Gastrocnemius medialis (tissue), 4 donors: Measurements from ENCODE around the gene GNG3. TPM values are rescaled to one million over a fixed set of nuclear protein-coding genes. Genes with fewer than 3 reads are reported as not detected.
A peak's percentile ranks its signal among the peaks of the same experiment; 100 is the strongest.
"Not testable (repeated sequence)": the region's sequence is repeated elsewhere in the genome, so short reads cannot be mapped to it uniquely, and the experiment has no call there.

Experiments used
- ATAC-seq, 2 donors: fragments of 150-250 bp; one replicate each; pipeline ENCODE4 v1.9.1; 2016
- DNase-seq, 2 donors: peaks; one replicate each; pipeline ENCODE4 v3.0.0-alpha.2; 2019
- H3K27ac ChIP-seq, 4 donors: fragments of 200-600 bp; sonication (generic); 1 replicate in 1 of 4; 2 replicates in 3 of 4; pipeline ENCODE4 v1.5.1; 2016 to 2018; ENCODE audit warnings: mild to moderate bottlenecking in 2 of 4, moderate library complexity in 1 of 4
- H3K27me3 ChIP-seq, 3 donors: fragments of 200-600 bp; sonication (generic) in 2 of 3; 1 replicate in 1 of 3; 2 replicates in 2 of 3; pipeline versions ENCODE4 v1.5.1 to v1.6.0; 2016 to 2019; ENCODE audit warnings: mild to moderate bottlenecking in 1 of 3, moderate library complexity in 1 of 3
- H3K36me3 ChIP-seq, 2 donors: fragments of 200-600 bp; sonication (generic) in 1 of 2; one replicate each; pipeline ENCODE4 v1.5.1; 2017 to 2018
- H3K4me1 ChIP-seq, 2 donors: fragments of 200-600 bp; sonication (generic) in 1 of 2; one replicate each; pipeline ENCODE4 v1.5.1; 2016 to 2017; ENCODE audit warnings: mild to moderate bottlenecking in 2 of 2
- H3K4me3 ChIP-seq, 4 donors: fragments of 200-600 bp; sonication (generic) in 3 of 4; 1 replicate in 1 of 4; 2 replicates in 3 of 4; pipeline ENCODE4 v1.5.1; 2016 to 2019; ENCODE audit warnings: mild to moderate bottlenecking in 2 of 4
- H3K9me3 ChIP-seq, 3 donors: fragments of 200-600 bp; sonication (generic) in 2 of 3; 1 replicate in 1 of 3; 2 replicates in 2 of 3; pipeline ENCODE4 v1.5.1; 2016 to 2019
- POLR2A ChIP-seq, 2 donors: fragments of 450-650 bp; IDR thresholded peaks; one replicate each; pipeline ENCODE4 v1.6.1; 2017; ENCODE audit warnings: antibody characterized with exemption in 2 of 2, mild to moderate bottlenecking in 2 of 2, moderate library complexity in 2 of 2
- in situ Hi-C, 4 donors: fragments of 200-750 bp; cut with MboI; loops; one replicate each; pipeline versions ENCODE4 v1.15.0 to v1.8.0; 2017; ENCODE audit warnings: low sequenced_read_pairs in 4 of 4
- intact Hi-C: fragments of 100-400 bp; cut with DNase I; formaldehyde crosslinking; loops from one replicate; pipeline ENCODE4 v1.15.1; 2023; ENCODE audit warnings: low total_unique reads
- total RNA-seq, 4 donors: library from RNA; depleted of rRNA; stranded (reverse); fragments of >200 nt; gene quantifications; one replicate each; pipeline versions ENCODE4 v1.1.0 to v1.2.3, GENCODE V29; 2016
- TF ChIP-seq, protein P1 (sequence below), 5 experiments: fragments of 450-650 bp in 3 of 5; fragments of 200-600 bp in 2 of 5; sonication (generic) in 2 of 5; IDR thresholded peaks in 4 of 5; conservative IDR thresholded peaks in 1 of 5; 1 replicate in 4 of 5; 2 replicates in 1 of 5; pipeline ENCODE4 v1.5.1; 2016 to 2019; ENCODE audit warnings: antibody characterized with exemption in 5 of 5, mild to moderate bottlenecking in 3 of 5, moderate library complexity in 3 of 5

GNG3 gene
- total RNA-seq, 4 donors from 2014 or later, result not detected

DNA sequence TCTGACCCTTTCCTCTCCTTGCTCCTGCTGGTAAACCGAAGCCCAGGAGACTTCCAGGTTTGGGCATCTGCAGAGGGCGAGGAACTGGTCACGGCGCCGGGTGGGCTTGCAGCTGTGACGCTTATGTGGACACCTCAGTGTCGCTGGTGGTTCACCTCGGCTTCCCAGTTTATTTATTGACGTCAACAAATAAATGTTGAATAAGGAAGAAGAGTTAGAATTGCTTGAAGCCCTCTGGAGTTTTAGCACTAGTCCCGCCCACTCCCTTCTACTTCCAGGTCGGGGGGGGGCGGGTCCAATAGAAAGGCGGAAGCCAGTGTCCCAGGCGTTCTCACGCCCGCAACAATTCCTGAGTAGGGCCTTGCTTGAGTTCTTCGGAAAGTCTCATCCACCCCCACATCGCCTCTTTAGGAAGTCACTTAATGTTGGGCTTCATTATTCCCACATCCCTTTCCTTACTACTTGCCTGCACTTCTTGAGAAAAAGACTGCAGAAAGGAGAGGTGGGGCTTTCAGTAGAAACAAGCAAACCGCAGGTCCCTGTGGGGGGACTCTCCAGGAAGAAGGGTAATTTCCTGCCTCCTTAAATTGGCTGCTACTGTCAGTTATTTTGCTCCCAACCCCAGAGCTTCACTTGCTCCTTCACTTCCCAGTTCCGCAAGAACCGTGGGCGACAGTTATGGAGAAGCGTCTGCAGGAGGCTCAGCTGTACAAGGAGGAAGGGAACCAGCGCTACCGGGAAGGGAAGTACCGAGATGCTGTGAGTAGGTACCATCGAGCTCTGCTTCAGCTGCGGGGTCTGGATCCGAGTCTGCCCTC, 20.9 kb downstream of the GNG3 start, which contains the start of gene TTC9C:
TTC9C (plus strand) TSS at position 316 of the 818 bp plus-strand sequence; CDS start at position 679, 363 bp downstream.
- TF ChIP-seq POLR2A (IDR thresholded peaks at IDR 0.05), result peak; percentile 60 to 85
- TF ChIP-seq, protein P1, sequence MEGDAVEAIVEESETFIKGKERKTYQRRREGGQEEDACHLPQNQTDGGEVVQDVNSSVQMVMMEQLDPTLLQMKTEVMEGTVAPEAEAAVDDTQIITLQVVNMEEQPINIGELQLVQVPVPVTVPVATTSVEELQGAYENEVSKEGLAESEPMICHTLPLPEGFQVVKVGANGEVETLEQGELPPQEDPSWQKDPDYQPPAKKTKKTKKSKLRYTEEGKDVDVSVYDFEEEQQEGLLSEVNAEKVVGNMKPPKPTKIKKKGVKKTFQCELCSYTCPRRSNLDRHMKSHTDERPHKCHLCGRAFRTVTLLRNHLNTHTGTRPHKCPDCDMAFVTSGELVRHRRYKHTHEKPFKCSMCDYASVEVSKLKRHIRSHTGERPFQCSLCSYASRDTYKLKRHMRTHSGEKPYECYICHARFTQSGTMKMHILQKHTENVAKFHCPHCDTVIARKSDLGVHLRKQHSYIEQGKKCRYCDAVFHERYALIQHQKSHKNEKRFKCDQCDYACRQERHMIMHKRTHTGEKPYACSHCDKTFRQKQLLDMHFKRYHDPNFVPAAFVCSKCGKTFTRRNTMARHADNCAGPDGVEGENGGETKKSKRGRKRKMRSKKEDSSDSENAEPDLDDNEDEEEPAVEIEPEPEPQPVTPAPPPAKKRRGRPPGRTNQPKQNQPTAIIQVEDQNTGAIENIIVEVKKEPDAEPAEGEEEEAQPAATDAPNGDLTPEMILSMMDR (IDR thresholded peaks at IDR 0.05 in 4 of 5, conservative IDR thresholded peaks at IDR 0.05 in 1 of 5), result no peak
- DNase-seq, result peak; percentile 78 to 85
- intact Hi-C loops, result loop anchor here (5.0 kb wide), 1 partner anchor 129 kb away; no protein-coding TSS in a partner anchor
- Histone ChIP-seq H3K4me1 (peaks cover 42 to 47% of the 10 kb centered on the region in 2 donors), H3K9me3 (no peaks in the 10 kb centered on the region), H3K27ac (peak within 1 kb of the TSS; percentile 87 to 94 (median 90)), H3K36me3 (peaks cover 0 to 15% of the 10 kb centered on the region in 2 donors), H3K4me3 (peak within 1 kb of the TSS; percentile 63 to 95 (median 80)), H3K27me3 (no peaks in the 10 kb centered on the region)
- in situ Hi-C loops, result no loop called here
- ATAC-seq, result peak; percentile 63 to 70

DNA sequence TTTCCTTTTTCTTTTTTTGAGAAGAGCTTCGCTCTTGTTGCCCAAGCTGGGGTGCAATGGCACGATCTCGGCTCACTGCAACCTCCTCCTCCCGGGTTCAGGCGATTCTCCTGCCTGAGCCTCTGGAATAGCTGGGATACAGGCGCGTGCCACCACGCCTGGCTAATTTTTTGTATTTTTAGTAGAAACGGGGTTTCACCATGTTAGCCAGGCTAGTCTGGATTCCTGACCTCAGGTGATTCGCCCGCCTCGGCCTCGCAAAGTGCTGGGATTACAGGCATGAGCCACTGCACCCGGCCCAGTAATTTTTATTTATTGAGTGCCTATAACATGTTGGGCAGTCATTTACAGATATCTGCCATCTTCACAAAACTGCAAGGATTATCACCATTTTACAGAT, 22.6 kb downstream of the GNG3 start:
- DNase-seq, H3K27me3 ChIP-seq, H3K9me3 ChIP-seq, ATAC-seq, in situ Hi-C loops, intact Hi-C loops: not testable (repeated sequence)
- H3K36me3 ChIP-seq, result peaks cover 0 to 26% of the 10 kb centered on the region in 2 donors
- peak overlapping the region in 3 of 4 donors; percentile 63 to 95 (median 79) for H3K4me3 ChIP-seq
- peak overlapping the region; percentile 87 to 94 (median 90) for H3K27ac ChIP-seq
- peaks cover 25 to 30% of the 10 kb centered on the region in 2 donors for H3K4me1 ChIP-seq

DNA sequence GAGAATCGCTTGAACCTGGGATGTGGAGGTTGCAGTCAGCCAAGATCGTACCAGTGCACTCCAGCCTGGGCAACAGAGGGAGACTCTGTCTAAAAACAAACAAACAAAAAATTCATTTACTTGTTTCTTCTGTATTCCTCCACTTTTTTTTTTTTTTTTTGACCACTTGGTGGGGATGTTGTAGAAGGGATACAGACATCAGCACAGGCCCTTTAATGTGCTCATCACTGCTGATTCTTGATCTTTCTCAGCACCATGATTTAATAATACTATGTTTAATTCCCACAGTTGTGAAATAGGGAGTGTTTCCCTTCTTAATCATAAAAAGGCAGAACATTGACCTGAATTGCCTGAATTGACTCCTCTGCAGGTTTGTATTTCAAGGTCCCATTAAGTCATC, 25.4 kb downstream of the GNG3 start:
- Histone ChIP-seq H3K36me3 (peaks cover 0 to 49% of the 10 kb centered on the region in 2 donors), H3K4me1 (peaks cover 18% of the 10 kb centered on the region in 2 donors), H3K27ac (no peak overlapping the region), H3K4me3 (no peak overlapping the region), H3K27me3 (no peaks in the 10 kb centered on the region), H3K9me3 (no peaks in the 10 kb centered on the region)
- in situ Hi-C loops (no loop called here), intact Hi-C loops (no loop called here)
- DNase-seq, result no peak
- no peak for TF ChIP-seq POLR2A (IDR thresholded peaks at IDR 0.05)
- TF ChIP-seq, protein P1 (IDR thresholded peaks at IDR 0.05 in 4 of 5, conservative IDR thresholded peaks at IDR 0.05 in 1 of 5), result no peak
- no peak for ATAC-seq

GRCh38 chr11:62737196-62737595, 29.7 kb downstream of the GNG3 start:
- no peaks in the 10 kb centered on the region for H3K27me3 ChIP-seq
- in situ Hi-C loops, result no loop called here
- no peaks in the 10 kb centered on the region for H3K4me1 ChIP-seq
- no peaks in the 10 kb centered on the region for H3K9me3 ChIP-seq
- TF ChIP-seq, protein P1 (IDR thresholded peaks at IDR 0.05 in 4 of 5, conservative IDR thresholded peaks at IDR 0.05 in 1 of 5), result no peak
- TF ChIP-seq POLR2A (IDR thresholded peaks at IDR 0.05), result no peak
- DNase-seq, result no peak
- H3K36me3 ChIP-seq, result peaks cover 0 to 83% of the 10 kb centered on the region in 2 donors
- no peak overlapping the region for H3K4me3 ChIP-seq
- no peak overlapping the region for H3K27ac ChIP-seq
- intact Hi-C loops, result no loop called here
- no peak for ATAC-seq

- no peak for ATAC-seq
- no peaks in the 10 kb centered on the region for H3K27me3 ChIP-seq
- no peaks in the 10 kb centered on the region for H3K9me3 ChIP-seq
- peaks cover 0 to 6% of the 10 kb centered on the region in 2 donors for H3K36me3 ChIP-seq
- TF ChIP-seq POLR2A (IDR thresholded peaks at IDR 0.05), result no peak
- TF ChIP-seq, protein P1 (IDR thresholded peaks at IDR 0.05 in 4 of 5, conservative IDR thresholded peaks at IDR 0.05 in 1 of 5), result no peak
- H3K4me3 ChIP-seq, result no peak overlapping the region
- H3K4me1 ChIP-seq, result peaks cover 3 to 4% of the 10 kb centered on the region in 2 donors
- in situ Hi-C loops (no loop called here), intact Hi-C loops (no loop called here)
- no peak for DNase-seq
- H3K27ac ChIP-seq, result no peak overlapping the region
These were observed 40.1 kb downstream of the GNG3 start for GRCh38 chr11:62747475-62748160.

DNA sequence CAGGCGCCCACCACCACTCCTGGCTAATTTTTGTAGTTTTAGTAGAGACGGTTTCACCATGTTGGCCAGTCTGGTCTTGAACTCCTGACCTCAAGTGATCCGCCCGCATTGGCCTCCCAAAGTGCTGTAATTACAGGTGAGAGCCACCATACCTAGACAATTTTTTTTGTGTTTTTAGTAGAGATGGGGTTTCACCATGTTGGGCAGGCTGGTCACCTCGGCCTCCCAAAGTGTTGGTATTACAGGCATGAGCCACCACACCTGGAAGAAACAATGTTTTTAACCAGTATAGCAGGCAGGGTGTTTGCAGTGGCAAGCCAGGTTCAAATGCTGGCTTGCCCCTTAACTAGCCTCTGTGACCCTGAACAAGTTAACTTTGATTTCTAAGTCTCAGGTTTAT, 42.5 kb downstream of the GNG3 start:
- H3K27me3 ChIP-seq, in situ Hi-C loops, ATAC-seq, H3K36me3 ChIP-seq, DNase-seq, H3K27ac ChIP-seq, intact Hi-C loops, H3K4me3 ChIP-seq, H3K9me3 ChIP-seq: not testable (repeated sequence)
- H3K4me1 ChIP-seq, result peaks cover 14 to 19% of the 10 kb centered on the region in 2 donors
